Caco-2 (cell line): ENCODE data around the gene CAPSL. TPM values are rescaled to one million over a fixed set of nuclear protein-coding genes. Genes with fewer than 3 reads are reported as not detected.

ENCODE experiments used
- BruUV-seq: library from RNA; stranded (reverse); fragments of 400-500 nt; replicated peaks from 2 replicates; lab custom pipeline; 2021; lab: Mats Ljungman, UMichigan
- CTCF ChIA-PET: fragments of 300-600 bp; sonication (Branson Sonifier 250); formaldehyde crosslinking; loops from one replicate; lab custom pipeline; 2022; ENCODE audit warnings: antibody characterized with exemption; lab: Charles Lee
- POLR2A ChIA-PET: fragments of 300-600 bp; sonication (Branson Sonifier 250); formaldehyde crosslinking; loops from one replicate; lab custom pipeline; 2022; ENCODE audit warnings: antibody characterized with exemption; lab: Charles Lee
- DNase-seq, 2 experiments: peaks; one replicate each; pipeline versions ENCODE4 v3.0.0 to v3.0.0-alpha.2; 2020 to 2022
- H3K27me3 ChIP-seq: replicated peaks from 2 replicates; pipeline ENCODE4 v1.6.0; 2011; ENCODE audit warnings: low read length; ENCODE audit not compliant: control insufficient read depth, insufficient read depth
- H3K36me3 ChIP-seq: 2 replicates; pipeline ENCODE4 v1.5.1; 2011; ENCODE audit warnings: low read length; ENCODE audit not compliant: control insufficient read depth, insufficient read depth
- H3K4me1 ChIP-seq: fragments of 250-450 bp; sonication (Bioruptor Pico); 2 replicates; pipeline ENCODE4 v1.5.1; 2020; ENCODE audit warnings: mild to moderate bottlenecking
- H3K4me3 ChIP-seq: 2 replicates; pipeline ENCODE4 v1.5.1; 2011; ENCODE audit warnings: low read depth, mild to moderate bottlenecking, control low read depth, low read length
- H3K9me3 ChIP-seq: fragments of 250-450 bp; sonication (Bioruptor Pico); 2 replicates; pipeline ENCODE4 v1.5.1; 2020; ENCODE audit warnings: mild to moderate bottlenecking, moderate library complexity
- H3K27ac Mint-ChIP-seq: one replicate; pipeline ENCODE4 v1.8.0; 2022; ENCODE audit warnings: mixed read lengths; ENCODE audit not compliant: unreplicated experiment
- H3K27me3 Mint-ChIP-seq: one replicate; pipeline ENCODE4 v1.8.0; 2022; ENCODE audit warnings: mixed read lengths; ENCODE audit not compliant: insufficient read depth, unreplicated experiment
- H3K36me3 Mint-ChIP-seq: one replicate; pipeline ENCODE4 v1.8.0; 2022; ENCODE audit warnings: mild to moderate bottlenecking, mixed read lengths; ENCODE audit not compliant: insufficient read depth, unreplicated experiment
- H3K4me1 Mint-ChIP-seq: one replicate; pipeline ENCODE4 v1.8.0; 2022; ENCODE audit warnings: low read depth, mixed read lengths; ENCODE audit not compliant: unreplicated experiment
- H3K4me3 Mint-ChIP-seq: one replicate; pipeline ENCODE4 v1.8.0; 2022; ENCODE audit warnings: mild to moderate bottlenecking, moderate library complexity, mixed read lengths; ENCODE audit not compliant: unreplicated experiment
- H3K9me3 Mint-ChIP-seq: one replicate; pipeline ENCODE4 v1.8.0; 2022; ENCODE audit warnings: mixed read lengths; ENCODE audit not compliant: unreplicated experiment
- CTCF ChIP-seq, 2 experiments: fragments of 200-600 bp in 1 of 2; IDR thresholded peaks; 1 replicate in 1 of 2; 2 replicates in 1 of 2; pipeline versions ENCODE4 v1.5.1 to v1.8.0; 2011 to 2022; ENCODE audit warnings: antibody characterized with exemption in 1 of 2, control low read depth in 1 of 2, inconsistent platforms in 1 of 2, low read depth in 1 of 2, low read length in 1 of 2, mild to moderate bottlenecking in 1 of 2, moderate library complexity in 1 of 2; ENCODE audit not compliant: insufficient read depth in 1 of 2, severe bottlenecking in 1 of 2, unreplicated experiment in 1 of 2
- intact Hi-C: fragments of 100-400 bp; cut with micrococcal nuclease; formaldehyde crosslinking; loops from one replicate; pipeline ENCODE4 v1.10.0; 2022; ENCODE audit not compliant: unreplicated experiment
- total RNA-seq: library from RNA; stranded (reverse); gene quantifications from 2 replicates; pipeline ENCODE4 v1.2.3, GENCODE V29; 2022

CAPSL gene
- total RNA-seq, 1 experiment from 2014 or later, result not detected

GRCh38 chr5:35924122-35924949 lies 14.1 kb downstream of the CAPSL start:
- POLR2A ChIA-PET, result no interaction called here
- BruUV-seq, result no TSS peak
- Histone ChIP-seq H3K4me1 (no peaks in the 10 kb centered on the region; the same call in 1 of the 2 replicates), H3K9me3 (no peaks in the 10 kb centered on the region; the same call in 1 of the 2 replicates), H3K36me3 (no peaks in the 10 kb centered on the region), H3K27me3 (peaks cover 2% of the 10 kb centered on the region; the same call in 1 of the 2 replicates), H3K4me3 (no peak overlapping the region)
- Mint-ChIP-seq H3K27ac (no peak overlapping the region), H3K9me3 (peaks cover 13% of the 10 kb centered on the region), H3K4me1 (peaks cover 7% of the 10 kb centered on the region), H3K36me3 (no peaks in the 10 kb centered on the region), H3K27me3 (peaks cover 22% of the 10 kb centered on the region), H3K4me3 (no peak overlapping the region)
- TF ChIP-seq CTCF (IDR thresholded peaks at IDR 0.05; ENCODE audit: insufficient read depth in 1 of 2, low read depth in 1 of 2, low read length in 1 of 2, severe bottlenecking in 1 of 2, unreplicated experiment in 1 of 2), result no peak
- CTCF ChIA-PET, result interaction anchor here (0.8 to 2.5 kb wide), 2 partner anchors 111 to 273 kb away, joined by 3 to 26 read pairs; no protein-coding TSS in a partner anchor
- intact Hi-C loops, result no loop called here
- no peak for DNase-seq

- intact Hi-C loops, result no loop called here
- H3K9me3 ChIP-seq, result no peaks in the 10 kb centered on the region; the same call in 1 of the 2 replicates
- Mint-ChIP-seq H3K36me3 (no peaks in the 10 kb centered on the region), H3K27ac (no peak overlapping the region), H3K27me3 (peaks cover 18% of the 10 kb centered on the region), H3K4me1 (peaks cover 7% of the 10 kb centered on the region), H3K4me3 (no peak overlapping the region), H3K9me3 (peaks cover 18% of the 10 kb centered on the region)
- CTCF ChIA-PET, result no interaction called here
- no peak for DNase-seq
- H3K4me1 ChIP-seq, result no peaks in the 10 kb centered on the region; the same call in 1 of the 2 replicates
- POLR2A ChIA-PET, result no interaction called here
- BruUV-seq, result no TSS peak
- no peak overlapping the region for H3K4me3 ChIP-seq
- no peaks in the 10 kb centered on the region for H3K36me3 ChIP-seq
- no peak for TF ChIP-seq CTCF (IDR thresholded peaks at IDR 0.05; ENCODE audit: insufficient read depth in 1 of 2, low read depth in 1 of 2, low read length in 1 of 2, severe bottlenecking in 1 of 2, unreplicated experiment in 1 of 2)
- H3K27me3 ChIP-seq, result peaks cover 2% of the 10 kb centered on the region; the same call in 1 of the 2 replicates
These were observed 16.0 kb downstream of the CAPSL start for GRCh38 chr5:35922468-35922867.

GRCh38 chr5:35921930-35922329 lies 16.5 kb downstream of the CAPSL start:
- Mint-ChIP-seq H3K4me1 (peaks cover 7% of the 10 kb centered on the region), H3K27me3 (peaks cover 18% of the 10 kb centered on the region), H3K27ac (no peak overlapping the region), H3K4me3 (no peak overlapping the region), H3K9me3 (peaks cover 18% of the 10 kb centered on the region), H3K36me3 (no peaks in the 10 kb centered on the region)
- Histone ChIP-seq H3K27me3 (peaks cover 2% of the 10 kb centered on the region; the same call in 1 of the 2 replicates), H3K4me3 (no peak overlapping the region), H3K36me3 (no peaks in the 10 kb centered on the region), H3K4me1 (no peaks in the 10 kb centered on the region; the same call in 1 of the 2 replicates), H3K9me3 (no peaks in the 10 kb centered on the region; the same call in 1 of the 2 replicates)
- ChIA-PET POLR2A (no interaction called here), CTCF (no interaction called here)
- intact Hi-C loops, result no loop called here
- no peak for DNase-seq
- TF ChIP-seq CTCF (IDR thresholded peaks at IDR 0.05; ENCODE audit: insufficient read depth in 1 of 2, low read depth in 1 of 2, low read length in 1 of 2, severe bottlenecking in 1 of 2, unreplicated experiment in 1 of 2), result no peak
- no TSS peak for BruUV-seq
